KMS-11 (cell line): ENCODE data around the gene PTPRN2.

ENCODE experiments used
- H2AFZ ChIP-seq: fragments of 200-600 bp; sonication (generic); 2 replicates; pipeline ENCODE4 v1.6.1; 2016; ENCODE audit warnings: antibody characterized with exemption, mixed run types, low read depth
- H3K27ac ChIP-seq: fragments of 200-600 bp; sonication (generic); 2 replicates; pipeline ENCODE4 v1.6.1; 2016; ENCODE audit warnings: mild to moderate bottlenecking, mixed run types
- H3K27me3 ChIP-seq: fragments of 200-600 bp; sonication (generic); 2 replicates; pipeline ENCODE4 v1.6.1; 2017; ENCODE audit warnings: mild to moderate bottlenecking, low read depth, mixed run types, moderate library complexity; ENCODE audit not compliant: insufficient read depth
- H3K36me3 ChIP-seq: fragments of 200-600 bp; sonication (generic); 2 replicates; pipeline ENCODE4 v1.6.1; 2017; ENCODE audit warnings: mild to moderate bottlenecking, mixed run types; ENCODE audit not compliant: insufficient read depth
- H3K4me1 ChIP-seq: fragments of 200-600 bp; sonication (generic); 2 replicates; pipeline ENCODE4 v1.6.1; 2016; ENCODE audit warnings: mild to moderate bottlenecking, low read depth, mixed run types; ENCODE audit not compliant: poor library complexity, severe bottlenecking
- H3K4me2 ChIP-seq: fragments of 200-600 bp; sonication (generic); 2 replicates; pipeline ENCODE4 v1.7.0; 2016; ENCODE audit warnings: mild to moderate bottlenecking, mixed run types
- H3K4me3 ChIP-seq: fragments of 200-600 bp; sonication (generic); IDR thresholded peaks from 2 replicates; pipeline ENCODE4 v1.6.1; 2017; ENCODE audit warnings: low read depth, low read length, mixed read lengths; ENCODE audit not compliant: insufficient read depth
- H3K79me2 ChIP-seq: fragments of 200-600 bp; sonication (generic); 2 replicates; pipeline ENCODE4 v1.6.1; 2016; ENCODE audit warnings: low read depth, mixed run types; ENCODE audit not compliant: insufficient read depth
- H3K9ac ChIP-seq: fragments of 200-600 bp; sonication (generic); 2 replicates; pipeline ENCODE4 v1.6.1; 2016; ENCODE audit warnings: mild to moderate bottlenecking, mixed run types
- H4K20me1 ChIP-seq: fragments of 200-600 bp; sonication (generic); 2 replicates; pipeline ENCODE4 v1.6.1; 2016; ENCODE audit warnings: mild to moderate bottlenecking, mixed run types; ENCODE audit not compliant: insufficient read depth
- CTCF ChIP-seq: fragments of 200-600 bp; sonication (generic); conservative IDR thresholded peaks from 2 replicates; pipeline ENCODE4 v1.6.1; 2017; ENCODE audit warnings: low read depth, mild to moderate bottlenecking, antibody characterized with exemption, low read length, moderate library complexity, mixed read lengths

The PTPRN2 gene

GRCh38 chr7:158602041-158602440, 14.4 kb upstream of the PTPRN2 start:
- Histone ChIP-seq H2AFZ (no peak overlapping the region), H3K36me3 (no peaks in the 10 kb centered on the region), H3K4me2 (no peak overlapping the region), H3K27ac (no peak overlapping the region), H4K20me1 (no peaks in the 10 kb centered on the region), H3K9ac (no peak overlapping the region), H3K27me3 (no peaks in the 10 kb centered on the region), H3K79me2 (no peaks in the 10 kb centered on the region), H3K4me3 (no peak overlapping the region), H3K4me1 (no peaks in the 10 kb centered on the region)
- no peak for TF ChIP-seq CTCF

DNA sequence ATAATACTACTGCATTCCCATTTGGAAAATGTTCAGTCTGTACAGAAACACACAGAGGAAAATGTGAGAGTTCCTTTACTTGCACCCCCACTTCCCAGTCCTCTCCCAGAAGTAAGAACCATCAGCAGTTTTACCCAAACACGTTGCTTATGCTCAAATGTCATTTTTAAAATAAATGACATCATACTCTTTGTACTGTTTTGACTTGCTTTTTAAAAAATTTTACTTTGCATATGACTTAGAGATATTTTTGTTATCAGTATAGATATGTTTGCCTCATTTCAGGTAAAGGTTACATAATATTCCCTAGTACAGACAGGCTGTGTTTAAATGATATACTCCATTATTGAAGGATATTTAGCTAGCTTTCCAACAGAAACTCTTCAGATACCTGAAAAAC, 13.5 kb upstream of the PTPRN2 start:
- no peak overlapping the region for H2AFZ ChIP-seq
- no peak overlapping the region for H3K4me3 ChIP-seq
- H4K20me1 ChIP-seq: no peaks in the 10 kb centered on the region
- no peak overlapping the region for H3K4me2 ChIP-seq
- no peaks in the 10 kb centered on the region for H3K36me3 ChIP-seq
- no peaks in the 10 kb centered on the region for H3K79me2 ChIP-seq
- no peaks in the 10 kb centered on the region for H3K4me1 ChIP-seq
- no peaks in the 10 kb centered on the region for H3K27me3 ChIP-seq
- TF ChIP-seq CTCF: no peak
- no peak overlapping the region for H3K9ac ChIP-seq
- no peak overlapping the region for H3K27ac ChIP-seq

DNA sequence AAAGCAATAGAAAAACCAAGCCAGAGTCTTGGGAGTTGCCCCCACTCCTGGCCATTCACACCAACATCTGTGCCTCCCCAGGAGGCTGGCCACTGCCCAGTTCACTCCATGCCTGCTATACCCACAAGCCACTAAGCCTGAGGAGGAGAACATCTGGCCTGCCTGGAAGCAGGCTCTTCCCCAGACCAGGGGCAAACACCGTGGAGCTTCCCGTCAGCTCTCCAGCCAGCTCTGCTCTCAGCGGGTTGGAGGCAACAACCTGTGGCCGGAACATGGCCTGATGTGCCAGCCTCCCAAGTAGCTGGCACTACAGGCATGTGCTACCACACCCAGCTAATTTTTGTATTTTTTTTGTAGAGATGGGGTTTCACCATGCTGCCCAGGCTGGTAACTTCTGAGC, 9.1 kb upstream of the PTPRN2 start:
- Histone ChIP-seq H3K79me2 (no peaks in the 10 kb centered on the region), H3K9ac (no peak overlapping the region), H3K4me1 (no peaks in the 10 kb centered on the region), H3K27me3 (no peaks in the 10 kb centered on the region), H4K20me1 (no peaks in the 10 kb centered on the region), H3K4me3 (no peak overlapping the region), H2AFZ (no peak overlapping the region), H3K4me2 (no peak overlapping the region), H3K27ac (no peak overlapping the region), H3K36me3 (no peaks in the 10 kb centered on the region)
- TF ChIP-seq CTCF: no peak

DNA sequence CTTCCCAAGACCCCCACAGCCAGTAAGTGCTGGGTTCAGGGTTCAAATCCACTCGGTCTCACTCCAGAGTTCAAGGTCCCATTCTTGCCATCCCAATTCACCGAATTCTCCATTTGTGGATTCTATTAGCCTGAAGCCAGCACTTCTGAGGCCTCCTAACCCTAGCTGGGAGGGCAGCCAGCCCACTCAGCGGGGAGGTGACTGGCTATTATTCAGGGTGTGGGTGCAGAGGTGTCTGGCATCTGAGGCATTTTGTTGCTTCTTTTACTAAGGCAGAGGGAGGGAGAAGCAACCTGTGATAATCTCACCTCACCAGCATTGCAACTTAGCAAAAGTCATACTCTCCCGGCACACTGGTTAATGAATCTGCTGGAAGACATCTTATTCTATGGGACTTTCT, 8.7 kb upstream of the PTPRN2 start:
- no peaks in the 10 kb centered on the region for H4K20me1 ChIP-seq
- no peak overlapping the region for H3K4me3 ChIP-seq
- no peaks in the 10 kb centered on the region for H3K79me2 ChIP-seq
- no peak overlapping the region for H3K27ac ChIP-seq
- H3K4me1 ChIP-seq: no peaks in the 10 kb centered on the region
- H3K36me3 ChIP-seq: no peaks in the 10 kb centered on the region
- H3K27me3 ChIP-seq: no peaks in the 10 kb centered on the region
- no peak for TF ChIP-seq CTCF
- no peak overlapping the region for H3K4me2 ChIP-seq
- H3K9ac ChIP-seq: no peak overlapping the region
- H2AFZ ChIP-seq: no peak overlapping the region

DNA sequence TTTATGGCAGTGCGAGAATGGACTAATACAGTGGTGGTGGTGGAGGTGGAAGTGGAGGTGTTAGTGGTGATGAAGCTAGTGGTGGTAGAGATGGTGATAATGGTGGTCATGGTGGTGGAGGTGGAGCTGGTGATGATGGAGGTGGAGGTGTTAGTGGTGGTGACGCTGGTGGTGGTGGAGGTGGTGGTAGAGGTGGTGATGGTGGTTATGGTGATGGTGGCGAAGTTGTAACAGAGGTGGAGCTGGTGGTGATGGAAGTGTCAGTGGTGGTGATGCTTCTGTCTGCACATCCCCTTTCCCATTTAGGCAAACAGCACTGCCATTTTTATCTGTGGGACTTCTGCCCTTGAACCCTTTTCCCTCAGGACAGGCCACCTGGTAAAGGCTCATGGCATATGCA, 7.4 kb upstream of the PTPRN2 start:
- H3K4me1 ChIP-seq: no peaks in the 10 kb centered on the region
- H3K79me2 ChIP-seq: no peaks in the 10 kb centered on the region
- H3K9ac ChIP-seq: no peak overlapping the region
- no peak overlapping the region for H2AFZ ChIP-seq
- H3K4me2 ChIP-seq: no peak overlapping the region
- H3K4me3 ChIP-seq: no peak overlapping the region
- no peaks in the 10 kb centered on the region for H3K36me3 ChIP-seq
- H3K27me3 ChIP-seq: no peaks in the 10 kb centered on the region
- no peak overlapping the region for H3K27ac ChIP-seq
- no peaks in the 10 kb centered on the region for H4K20me1 ChIP-seq
- TF ChIP-seq CTCF: no peak
